GM18526 (cell line): ENCODE data around the gene ZNF419.

Experiments used
- POLR2A ChIP-seq: IDR thresholded peaks from 3 replicates; pipeline ENCODE4 v1.6.1; 2011; ENCODE audit not compliant: insufficient read length; ENCODE audit errors: extremely low read depth

ZNF419 gene

DNA sequence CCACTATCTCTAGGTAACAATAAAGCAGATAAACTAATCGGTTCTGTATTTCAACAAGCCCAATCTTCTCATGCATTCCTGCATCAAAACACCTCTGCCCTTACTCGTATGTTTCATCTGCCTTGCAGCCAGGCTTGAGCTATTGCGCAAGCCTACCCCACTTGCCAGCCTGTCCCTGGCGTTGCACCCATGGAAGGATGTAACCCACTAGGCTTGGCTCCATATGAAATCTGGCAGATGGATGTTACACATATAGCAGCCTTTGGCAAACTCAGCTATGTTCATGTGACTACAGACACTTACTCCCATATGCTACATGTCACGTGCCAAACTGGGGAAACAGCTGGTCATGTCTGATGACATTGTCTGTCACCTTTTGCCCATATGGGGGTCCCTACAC lies 27.7 kb downstream of the ZNF419 start:
- TF ChIP-seq POLR2A, result no peak

DNA sequence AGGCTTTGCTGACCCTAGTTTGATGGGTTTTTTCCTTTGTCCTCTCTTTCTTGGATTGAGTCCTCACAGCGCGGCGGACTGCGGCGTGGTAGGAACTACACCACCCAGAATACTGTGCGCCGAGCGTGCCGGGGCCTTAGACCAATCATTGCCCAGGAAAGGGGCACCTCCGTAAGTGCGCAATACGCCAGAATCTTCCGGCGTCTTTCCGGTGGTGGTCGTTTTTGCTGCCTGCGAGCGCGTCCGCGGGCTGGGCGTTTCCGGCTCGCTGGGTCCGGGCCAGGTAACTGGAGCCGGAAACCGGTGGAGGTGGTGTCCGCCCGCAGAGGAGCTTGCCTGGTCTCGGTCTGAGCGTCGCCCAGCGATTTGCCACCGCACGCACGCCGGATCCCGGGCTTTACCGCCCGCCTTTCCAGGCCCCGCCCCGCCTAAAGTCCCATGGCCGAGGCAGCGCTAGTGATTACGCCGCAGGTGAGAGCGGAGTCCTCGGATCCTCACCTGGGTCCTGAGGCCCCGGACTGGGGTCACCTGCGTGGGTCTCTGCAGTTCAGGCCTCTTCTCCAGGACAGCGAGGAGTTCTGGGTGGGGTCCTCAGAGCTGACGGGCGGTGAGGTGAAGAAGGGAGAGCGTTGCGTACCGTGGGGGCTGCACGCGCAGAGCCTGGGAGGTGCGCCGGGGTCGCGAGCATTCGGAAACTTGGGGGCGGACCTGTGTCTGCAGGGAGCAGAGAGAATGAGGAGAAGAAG lies 39.8 kb downstream of the ZNF419 start, which contains the start of gene ZNF549:
ZNF549 (plus strand) TSS at position 221 of the 746 bp plus-strand sequence; CDS start at position 439, 218 bp downstream.
- TF ChIP-seq POLR2A, result peak; percentile 71

DNA sequence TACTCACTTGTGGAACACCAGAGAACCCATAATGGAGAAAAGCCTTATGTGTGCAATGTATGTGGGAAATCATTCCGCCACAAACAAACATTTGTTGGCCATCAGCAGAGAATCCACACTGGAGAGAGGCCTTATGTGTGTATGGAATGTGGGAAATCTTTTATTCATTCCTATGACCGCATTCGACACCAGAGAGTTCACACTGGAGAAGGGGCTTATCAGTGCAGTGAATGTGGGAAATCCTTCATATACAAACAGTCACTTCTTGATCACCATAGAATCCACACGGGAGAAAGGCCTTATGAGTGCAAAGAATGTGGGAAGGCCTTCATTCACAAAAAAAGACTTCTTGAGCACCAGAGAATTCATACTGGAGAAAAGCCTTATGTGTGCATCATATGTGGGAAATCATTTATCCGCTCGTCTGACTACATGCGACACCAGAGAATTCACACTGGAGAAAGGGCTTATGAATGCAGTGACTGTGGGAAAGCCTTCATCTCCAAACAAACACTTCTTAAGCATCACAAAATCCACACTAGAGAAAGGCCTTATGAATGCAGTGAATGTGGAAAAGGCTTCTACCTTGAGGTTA lies 50.5 kb downstream of the ZNF419 start:
- no peak for TF ChIP-seq POLR2A
